HepG2 (cell line): ENCODE measurements around the gene PLPPR2. TPM values are rescaled to one million over a fixed set of nuclear protein-coding genes. Genes with fewer than 3 reads are reported as not detected.

Experiments
- CC2D1A ChIP-seq: sonication (generic); formaldehyde crosslinking; IDR thresholded peaks from 2 replicates; pipeline ENCODE4 v1.8.1; 2023; ENCODE audit warnings: mild to moderate bottlenecking, missing genetic modification reagents
- HOXA9 ChIP-seq: sonication (generic); formaldehyde crosslinking; IDR thresholded peaks from 2 replicates; pipeline ENCODE4 v1.8.1; 2022; ENCODE audit warnings: missing genetic modification reagents, mild to moderate bottlenecking, moderate library complexity, borderline replicate concordance
- NFRKB ChIP-seq: fragments of 450-650 bp; IDR thresholded peaks from 2 replicates; pipeline ENCODE4 v1.6.1; 2017
- NR2F1 ChIP-seq, 2 experiments: fragments of 450-650 bp in 1 of 2; formaldehyde crosslinking in 1 of 2; IDR thresholded peaks; 2 replicates each; pipeline versions ENCODE4 v1.5.0 to v1.6.1; 2016 to 2020; ENCODE audit warnings: mild to moderate bottlenecking in 1 of 2, missing compliant biosample characterization in 1 of 2, missing genetic modification reagents in 1 of 2, moderate library complexity in 1 of 2
- PHF5A ChIP-seq: IDR thresholded peaks from one replicate; pipeline ENCODE4 v1.6.1; 2018; ENCODE audit warnings: low read depth, missing genetic modification reagents; ENCODE audit not compliant: unreplicated experiment
- SAP130 ChIP-seq: IDR thresholded peaks from 2 replicates; pipeline ENCODE4 v1.6.1; 2016; ENCODE audit warnings: low read depth
- SOX13 ChIP-seq, 3 experiments: fragments of 450-650 bp in 1 of 3; sonication (generic) in 1 of 3; formaldehyde crosslinking in 1 of 3; IDR thresholded peaks in 2 of 3; conservative IDR thresholded peaks in 1 of 3; 2 replicates each; pipeline versions ENCODE4 v1.5.0 to v1.6.1; 2016 to 2020; ENCODE audit warnings: antibody characterized with exemption in 1 of 3, mild to moderate bottlenecking in 1 of 3, missing compliant biosample characterization in 1 of 3, missing genetic modification reagents in 1 of 3, moderate library complexity in 1 of 3
- ZC3H4 ChIP-seq: sonication (generic); formaldehyde crosslinking; IDR thresholded peaks from 2 replicates; pipeline ENCODE4 v1.4.0; 2020; ENCODE audit warnings: missing genetic modification reagents, borderline replicate concordance
- ZNF407 ChIP-seq: sonication (generic); formaldehyde crosslinking; IDR thresholded peaks from one replicate; pipeline ENCODE4 v1.5.1; 2020; ENCODE audit warnings: mild to moderate bottlenecking, missing genetic modification reagents; ENCODE audit errors: not compliant biosample characterization
- ZNF446 ChIP-seq: sonication (generic); formaldehyde crosslinking; IDR thresholded peaks from 2 replicates; pipeline ENCODE4 v1.5.0; 2020; ENCODE audit warnings: mild to moderate bottlenecking, missing genetic modification reagents
- ZNF468 ChIP-seq: sonication (generic); formaldehyde crosslinking; IDR thresholded peaks from 2 replicates; pipeline ENCODE4 v1.8.0; 2022; ENCODE audit warnings: mild to moderate bottlenecking, moderate library complexity, missing genetic modification reagents
- ZNF598 ChIP-seq: sonication (generic); formaldehyde crosslinking; IDR thresholded peaks from 2 replicates; pipeline ENCODE4 v1.5.1; 2020; ENCODE audit warnings: mild to moderate bottlenecking, missing genetic modification reagents, borderline replicate concordance
- ZNF619 ChIP-seq: sonication (generic); formaldehyde crosslinking; IDR thresholded peaks from 2 replicates; pipeline ENCODE4 v1.4.0; 2020; ENCODE audit warnings: mild to moderate bottlenecking, missing genetic modification reagents
- ZNF674 ChIP-seq: sonication (generic); formaldehyde crosslinking; IDR thresholded peaks from 2 replicates; pipeline ENCODE4 v1.5.0; 2020; ENCODE audit warnings: low read depth, mild to moderate bottlenecking, missing genetic modification reagents
- ZNF678 ChIP-seq: sonication (generic); formaldehyde crosslinking; IDR thresholded peaks from 2 replicates; pipeline ENCODE4 v1.4.0; 2020; ENCODE audit warnings: mild to moderate bottlenecking, missing genetic modification reagents
- ZNF691 ChIP-seq: sonication (generic); formaldehyde crosslinking; IDR thresholded peaks from 2 replicates; pipeline ENCODE4 v1.4.0; 2020; ENCODE audit warnings: missing genetic modification reagents, low read depth, mild to moderate bottlenecking, borderline replicate concordance
- ZNF761 ChIP-seq: sonication (generic); formaldehyde crosslinking; conservative IDR thresholded peaks from 2 replicates; pipeline ENCODE4 v1.4.0; 2020; ENCODE audit warnings: mild to moderate bottlenecking, missing genetic modification reagents
- polyA plus RNA-seq, 8 experiments: library from polyadenylated mRNA; depleted of rRNA in 3 of 8; stranded (reverse) in 7 of 8; unstranded in 1 of 8; fragments of >200 nt; fragmentation: Illumina TruSeq in 4 of 8; extraction: Trizol in 4 of 8; gene quantifications; 2 replicates each; pipeline versions ENCODE4 v1.2.1 to v1.2.3, GENCODE V29; 2011 to 2016; ENCODE audit warnings: low read depth in 4 of 8, missing spikeins in 1 of 8, mixed read lengths in 1 of 8; ENCODE audit not compliant: insufficient read depth in 1 of 8
- total RNA-seq, 5 experiments: library from RNA; depleted of rRNA; stranded (reverse); fragments of >200 nt; fragmentation: Illumina TruSeq; extraction: Trizol; gene quantifications; 2 replicates each; pipeline ENCODE4 v1.2.3, GENCODE V29; 2016; ENCODE audit warnings: low read depth in 1 of 5
- TF ChIP-seq, protein P1 (sequence below): sonication (generic); formaldehyde crosslinking; IDR thresholded peaks from 2 replicates; pipeline ENCODE4 v1.8.0; 2022; ENCODE audit warnings: mild to moderate bottlenecking, missing genetic modification reagents, borderline replicate concordance

Gene PLPPR2
- total and polyA plus RNA-seq, 2 of the 13 experiments (the other 11 are each of a cell fraction or from before 2014, with no cell fraction given), result 1.5 to 2.1 TPM

- peak; percentile 24; the same call in 1 of the 2 replicates for TF ChIP-seq SAP130 (CRISPR knock-in tag)
- no peak for TF ChIP-seq ZNF619 (CRISPR knock-in tag)
- TF ChIP-seq ZNF446 (CRISPR knock-in tag), result no peak
- no peak for TF ChIP-seq ZNF407 (CRISPR knock-in tag)
- TF ChIP-seq ZNF598 (CRISPR knock-in tag), result peak; percentile 26; the same call in 1 of the 2 replicates
- no peak for TF ChIP-seq ZNF468 (CRISPR knock-in tag)
- no peak for TF ChIP-seq ZNF674 (CRISPR knock-in tag)
- no peak for TF ChIP-seq ZC3H4 (CRISPR knock-in tag)
- no peak for TF ChIP-seq ZNF761
- TF ChIP-seq PHF5A, result no peak
- TF ChIP-seq, protein P1, sequence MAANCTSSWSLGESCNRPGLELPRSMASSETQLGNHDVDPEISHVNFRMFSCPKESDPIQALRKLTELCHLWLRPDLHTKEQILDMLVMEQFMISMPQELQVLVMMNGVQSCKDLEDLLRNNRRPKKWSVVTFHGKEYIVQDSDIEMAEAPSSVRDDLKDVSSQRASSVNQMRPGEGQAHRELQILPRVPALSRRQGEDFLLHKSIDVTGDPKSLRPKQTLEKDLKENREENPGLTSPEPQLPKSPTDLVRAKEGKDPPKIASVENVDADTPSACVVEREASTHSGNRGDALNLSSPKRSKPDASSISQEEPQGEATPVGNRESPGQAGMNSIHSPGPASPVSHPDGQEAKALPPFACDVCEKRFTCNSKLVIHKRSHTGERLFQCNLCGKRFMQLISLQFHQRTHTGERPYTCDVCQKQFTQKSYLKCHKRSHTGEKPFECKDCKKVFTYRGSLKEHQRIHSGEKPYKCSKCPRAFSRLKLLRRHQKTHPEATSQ (CRISPR knock-in tag), result no peak
- 0 out of 2 replicates have a peak, but pooled peaks have one; percentile 24 for TF ChIP-seq ZNF691
- no peak for TF ChIP-seq HOXA9 (CRISPR knock-in tag)
- no peak for TF ChIP-seq ZNF678 (CRISPR knock-in tag)
- no peak for TF ChIP-seq NFRKB
- TF ChIP-seq SOX13 (IDR thresholded peaks at IDR 0.05), result no peak
- TF ChIP-seq SOX13 (CRISPR knock-in tag; conservative IDR thresholded peaks at IDR 0.05 in 1 of 2, IDR thresholded peaks at IDR 0.05 in 1 of 2), result no peak
- TF ChIP-seq CC2D1A, result no peak
- no peak for TF ChIP-seq NR2F1 (CRISPR knock-in tag; IDR thresholded peaks at IDR 0.05)
Observed at GRCh38 chr19:11378319-11379189, 23.3 kb downstream of the PLPPR2 start (continued).
